IPS-18a (cell line): Measurements from ENCODE around the gene POLRMT.
"Not testable (repeated sequence)": the region's sequence is repeated elsewhere in the genome, so short reads cannot be mapped to it uniquely, and the experiment has no call there.

Experiments used
- H3K27ac ChIP-seq: one replicate; pipeline ENCODE4 v1.5.1; 2013; ENCODE audit warnings: low read length
- H3K27me3 ChIP-seq: one replicate; pipeline ENCODE4 v1.6.1; 2013; ENCODE audit warnings: mild to moderate bottlenecking, low read length; ENCODE audit not compliant: control insufficient read depth, insufficient read depth
- H3K36me3 ChIP-seq: one replicate; pipeline ENCODE4 v1.6.1; 2013; ENCODE audit warnings: low read depth, low read length; ENCODE audit not compliant: control insufficient read depth
- H3K4me1 ChIP-seq: one replicate; pipeline ENCODE4 v1.6.1; 2013; ENCODE audit warnings: low read depth, low read length; ENCODE audit not compliant: control insufficient read depth
- H3K4me3 ChIP-seq: one replicate; pipeline ENCODE4 v1.5.1; 2013; ENCODE audit warnings: low read length
- H3K9ac ChIP-seq: one replicate; pipeline ENCODE4 v1.6.1; 2013; ENCODE audit warnings: mild to moderate bottlenecking, low read length, moderate library complexity
- H3K9me3 ChIP-seq: one replicate; pipeline ENCODE4 v1.6.1; 2013; ENCODE audit warnings: low read depth, low read length; ENCODE audit not compliant: control insufficient read depth

POLRMT gene

GRCh38 chr19:628168-628567 is 5.2 kb downstream of the POLRMT start:
- no peaks in the 10 kb centered on the region for H3K4me1 ChIP-seq

DNA sequence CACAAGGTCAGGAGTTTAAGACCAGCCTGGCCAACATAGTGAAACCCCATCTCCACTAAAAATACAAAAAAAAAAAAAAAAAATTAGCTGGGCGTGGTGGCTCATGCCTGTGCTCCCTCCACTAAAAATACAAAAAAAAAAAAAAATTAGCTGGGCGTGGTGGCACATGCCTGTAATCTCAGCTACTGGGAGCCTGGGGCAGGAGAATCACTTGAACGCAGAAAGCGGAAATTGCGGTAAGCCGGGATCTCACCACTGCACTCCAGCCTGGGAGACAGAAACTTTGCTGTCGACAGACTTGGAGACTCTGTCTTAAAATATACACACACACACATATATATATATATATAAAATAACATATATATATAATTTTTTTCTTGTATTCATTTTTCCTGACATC is 6.8 kb downstream of the POLRMT start:
- H3K36me3 ChIP-seq = peaks cover 18% of the 10 kb centered on the region
- H3K9me3 ChIP-seq, H3K4me3 ChIP-seq, H3K9ac ChIP-seq, H3K27me3 ChIP-seq, H3K27ac ChIP-seq, H3K4me1 ChIP-seq: not testable (repeated sequence)

More at GRCh38 chr19:628168-628567, 5.2 kb downstream of the POLRMT start:
- Histone ChIP-seq H3K36me3 (peaks cover 18% of the 10 kb centered on the region), H3K27ac (no peak overlapping the region), H3K27me3 (no peaks in the 10 kb centered on the region), H3K4me3 (no peak overlapping the region), H3K9ac (no peak overlapping the region), H3K9me3 (no peaks in the 10 kb centered on the region)

DNA sequence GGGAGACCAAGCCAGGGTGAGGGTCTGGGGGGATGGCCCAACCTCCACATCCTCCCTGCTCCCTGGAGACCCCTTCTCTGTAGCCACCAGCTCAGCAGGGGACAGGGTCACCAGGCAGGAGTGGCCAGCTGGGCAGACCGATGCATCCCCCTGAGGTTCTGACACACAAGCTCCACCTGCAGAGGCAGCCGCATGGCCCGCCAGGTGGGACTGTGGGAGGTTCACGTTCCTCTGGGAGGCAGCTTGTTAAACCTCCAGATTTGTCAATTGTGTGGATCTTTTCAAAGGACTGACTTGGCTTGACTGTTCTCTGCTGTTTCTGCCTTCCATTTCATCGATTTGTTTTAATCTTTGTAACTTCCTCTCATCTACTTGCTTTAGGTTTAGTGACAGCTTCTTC is 8.1 kb downstream of the POLRMT start:
- H3K9me3 ChIP-seq = no peaks in the 10 kb centered on the region
- H3K4me3 ChIP-seq = no peak overlapping the region
- H3K27ac ChIP-seq = no peak overlapping the region
- no peaks in the 10 kb centered on the region for H3K4me1 ChIP-seq
- H3K27me3 ChIP-seq = no peaks in the 10 kb centered on the region
- no peak overlapping the region for H3K9ac ChIP-seq
- peaks cover 11% of the 10 kb centered on the region for H3K36me3 ChIP-seq

- Histone ChIP-seq H3K36me3 (peaks cover 14% of the 10 kb centered on the region), H3K9ac (no peak overlapping the region), H3K27ac (no peak overlapping the region), H3K9me3 (no peaks in the 10 kb centered on the region), H3K4me3 (no peak overlapping the region), H3K4me1 (no peaks in the 10 kb centered on the region), H3K27me3 (no peaks in the 10 kb centered on the region)
Measured at GRCh38 chr19:624433-625109, 8.8 kb downstream of the POLRMT start.

DNA sequence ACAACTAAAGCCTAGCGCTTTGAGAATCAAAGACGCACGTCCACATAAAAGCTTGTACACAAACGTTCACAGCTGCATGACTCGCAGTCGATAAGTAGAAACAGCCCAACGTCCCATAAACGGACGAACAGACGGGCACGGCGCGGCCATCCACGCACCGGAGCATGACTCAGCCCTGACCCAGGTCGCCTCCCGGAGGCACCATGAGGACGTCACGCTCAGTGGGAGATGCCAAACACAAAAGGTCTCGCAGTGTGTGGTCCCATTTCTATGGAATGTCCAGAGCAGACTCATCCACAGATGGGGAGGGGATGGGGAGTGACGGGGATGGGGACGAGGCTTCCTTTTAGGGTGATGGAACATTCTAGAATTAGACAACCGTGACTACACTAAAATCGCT is 9.4 kb downstream of the POLRMT start:
- Histone ChIP-seq H3K36me3 (peaks cover 18% of the 10 kb centered on the region), H3K4me3 (no peak overlapping the region), H3K9me3 (no peaks in the 10 kb centered on the region), H3K27ac (no peak overlapping the region), H3K4me1 (no peaks in the 10 kb centered on the region), H3K27me3 (no peaks in the 10 kb centered on the region), H3K9ac (no peak overlapping the region)

DNA sequence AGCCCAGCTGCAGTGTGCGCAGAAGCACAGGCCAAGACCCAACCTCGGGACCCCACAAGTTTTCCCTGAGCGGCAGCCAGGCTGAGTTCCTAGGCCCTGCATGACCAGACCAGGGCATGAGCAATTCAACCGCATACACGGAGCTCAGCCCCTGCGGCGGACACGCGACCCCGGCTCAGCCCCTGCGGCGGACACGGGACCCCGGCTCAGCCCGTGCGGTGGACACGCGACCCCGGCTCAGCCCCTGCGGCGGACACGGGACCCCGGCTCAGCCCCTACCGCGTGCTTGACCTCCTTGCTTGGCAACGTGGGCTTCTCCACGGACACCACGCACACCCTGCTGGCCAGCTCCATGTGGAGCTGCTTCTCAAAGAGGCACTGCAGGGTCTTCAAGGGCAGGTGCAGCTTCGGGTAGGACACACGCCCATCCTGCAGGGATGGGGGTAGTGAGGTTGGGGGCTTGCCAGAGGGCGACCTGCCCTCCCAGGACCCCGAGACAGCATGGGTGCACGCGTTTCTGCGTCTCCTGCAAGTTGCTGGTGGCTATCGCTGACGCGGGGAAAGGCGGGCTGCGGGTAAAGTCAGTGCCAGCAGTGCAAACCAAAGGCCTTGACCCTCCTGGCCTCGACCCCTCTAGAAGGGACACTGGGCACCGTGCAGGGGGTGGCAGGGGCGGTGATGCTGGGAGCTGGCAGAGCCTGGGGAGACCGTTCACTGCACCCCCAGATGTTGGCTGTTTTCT is 10.0 kb downstream of the POLRMT start:
- H3K4me3 ChIP-seq = no peak overlapping the region
- H3K27ac ChIP-seq = no peak overlapping the region
- H3K27me3 ChIP-seq = no peaks in the 10 kb centered on the region
- H3K9me3 ChIP-seq = no peaks in the 10 kb centered on the region
- no peak overlapping the region for H3K9ac ChIP-seq
- H3K4me1 ChIP-seq = no peaks in the 10 kb centered on the region
- peaks cover 23% of the 10 kb centered on the region for H3K36me3 ChIP-seq

- Histone ChIP-seq H3K4me1 (no peaks in the 10 kb centered on the region), H3K36me3 (peaks cover 23% of the 10 kb centered on the region), H3K4me3 (no peak overlapping the region), H3K27ac (no peak overlapping the region), H3K27me3 (no peaks in the 10 kb centered on the region), H3K9me3 (no peaks in the 10 kb centered on the region), H3K9ac (no peak overlapping the region)
Measured at GRCh38 chr19:622666-623065, 10.7 kb downstream of the POLRMT start.

DNA sequence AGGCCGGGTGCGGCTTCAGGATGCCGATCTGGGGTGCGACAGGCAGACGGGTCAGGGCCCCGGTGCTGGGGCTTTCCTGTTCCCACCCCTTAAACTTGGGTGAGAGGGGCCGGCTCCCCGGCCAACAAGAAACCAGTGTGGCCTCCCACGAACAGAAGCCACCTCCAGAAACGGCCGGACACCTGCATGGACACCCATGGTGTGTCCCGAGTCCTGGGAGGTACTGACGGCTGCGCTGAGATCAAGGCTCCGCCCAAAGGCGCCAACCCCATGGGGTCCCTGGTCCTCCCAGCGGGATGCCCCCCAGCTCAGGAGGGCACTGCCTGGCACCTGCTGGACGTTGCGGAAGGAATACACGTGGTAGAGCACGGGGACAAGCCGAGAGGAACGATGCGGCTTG is 11.5 kb downstream of the POLRMT start:
- no peak overlapping the region for H3K27ac ChIP-seq
- H3K9ac ChIP-seq = no peak overlapping the region
- no peaks in the 10 kb centered on the region for H3K4me1 ChIP-seq
- peaks cover 23% of the 10 kb centered on the region for H3K36me3 ChIP-seq
- no peaks in the 10 kb centered on the region for H3K9me3 ChIP-seq
- H3K4me3 ChIP-seq = no peak overlapping the region
- H3K27me3 ChIP-seq = no peaks in the 10 kb centered on the region

GRCh38 chr19:621191-621590 is 12.1 kb downstream of the POLRMT start:
- peaks cover 23% of the 10 kb centered on the region for H3K36me3 ChIP-seq

GRCh38 chr19:620166-620862 is 13.0 kb downstream of the POLRMT start:
- Histone ChIP-seq H3K27ac (no peak overlapping the region), H3K4me3 (no peak overlapping the region), H3K36me3 (peaks cover 20% of the 10 kb centered on the region), H3K4me1 (no peaks in the 10 kb centered on the region), H3K27me3 (no peaks in the 10 kb centered on the region), H3K9me3 (no peaks in the 10 kb centered on the region), H3K9ac (no peak overlapping the region)

More at GRCh38 chr19:621191-621590, 12.1 kb downstream of the POLRMT start:
- H3K4me3 ChIP-seq, H3K4me1 ChIP-seq, H3K9ac ChIP-seq, H3K27ac ChIP-seq, H3K9me3 ChIP-seq, H3K27me3 ChIP-seq: not testable (repeated sequence)

- H3K4me3 ChIP-seq = no peak overlapping the region
- peaks cover 24% of the 10 kb centered on the region for H3K36me3 ChIP-seq
- H3K9me3 ChIP-seq = no peaks in the 10 kb centered on the region
- no peaks in the 10 kb centered on the region for H3K27me3 ChIP-seq
- H3K4me1 ChIP-seq = no peaks in the 10 kb centered on the region
- no peak overlapping the region for H3K9ac ChIP-seq
- H3K27ac ChIP-seq = no peak overlapping the region
Measured at GRCh38 chr19:619286-620002, 13.9 kb downstream of the POLRMT start.
